KOPT-K1 (cell line): ENCODE results near the gene HAUS7.
A peak's percentile ranks its signal among the peaks of the same experiment; 100 is the strongest.

Experiments used
- H3K27ac ChIP-seq: fragments of 200-600 bp; sonication (generic); 2 replicates; pipeline ENCODE4 v1.5.1; 2016; ENCODE audit warnings: antibody characterized with exemption, mild to moderate bottlenecking, low read depth, low read length; ENCODE audit not compliant: poor library complexity, severe bottlenecking
- H3K36me3 ChIP-seq: fragments of 200-600 bp; sonication (generic); 2 replicates; pipeline ENCODE4 v1.5.1; 2017; ENCODE audit warnings: antibody characterized with exemption, mild to moderate bottlenecking, low read length, moderate library complexity; ENCODE audit not compliant: insufficient read depth
- H3K9me3 ChIP-seq: fragments of 200-600 bp; sonication (generic); 2 replicates; pipeline ENCODE4 v1.5.1; 2017; ENCODE audit warnings: antibody characterized with exemption, low read length, mild to moderate bottlenecking; ENCODE audit not compliant: insufficient read depth, poor library complexity, severe bottlenecking

HAUS7 gene

GRCh38 chrX:153504445-153505016 is 34.2 kb upstream of the HAUS7 start:
- H3K9me3 ChIP-seq = no peaks in the 10 kb centered on the region
- H3K36me3 ChIP-seq = no peaks in the 10 kb centered on the region

GRCh38 chrX:153502796-153503195 is 32.4 kb upstream of the HAUS7 start:
- H3K9me3 ChIP-seq = no peaks in the 10 kb centered on the region
- H3K27ac ChIP-seq = no peak overlapping the region
- no peaks in the 10 kb centered on the region for H3K36me3 ChIP-seq

More at GRCh38 chrX:153504445-153505016, 34.2 kb upstream of the HAUS7 start:
- no peak overlapping the region for H3K27ac ChIP-seq

GRCh38 chrX:153502131-153502530 is 31.8 kb upstream of the HAUS7 start:
- no peaks in the 10 kb centered on the region for H3K36me3 ChIP-seq
- no peaks in the 10 kb centered on the region for H3K9me3 ChIP-seq
- H3K27ac ChIP-seq = no peak overlapping the region

- H3K27ac ChIP-seq = no peak overlapping the region
- H3K9me3 ChIP-seq = no peaks in the 10 kb centered on the region
- H3K36me3 ChIP-seq = no peaks in the 10 kb centered on the region
Observed at GRCh38 chrX:153501530-153501929, 31.2 kb upstream of the HAUS7 start.

- Histone ChIP-seq H3K9me3 (no peaks in the 10 kb centered on the region), H3K27ac (no peak overlapping the region), H3K36me3 (no peaks in the 10 kb centered on the region)
Observed at GRCh38 chrX:153500676-153501280, 30.4 kb upstream of the HAUS7 start.

GRCh38 chrX:153499876-153500275 is 29.5 kb upstream of the HAUS7 start:
- no peaks in the 10 kb centered on the region for H3K36me3 ChIP-seq
- no peaks in the 10 kb centered on the region for H3K9me3 ChIP-seq
- H3K27ac ChIP-seq = peak overlapping the region; percentile 38

- no peak overlapping the region for H3K27ac ChIP-seq
- H3K9me3 ChIP-seq = no peaks in the 10 kb centered on the region
- H3K36me3 ChIP-seq = no peaks in the 10 kb centered on the region
Observed at GRCh38 chrX:153499341-153499740, 29.0 kb upstream of the HAUS7 start.

GRCh38 chrX:153498453-153498852 is 28.1 kb upstream of the HAUS7 start:
- Histone ChIP-seq H3K36me3 (no peaks in the 10 kb centered on the region), H3K27ac (no peak overlapping the region), H3K9me3 (no peaks in the 10 kb centered on the region)

- Histone ChIP-seq H3K36me3 (no peaks in the 10 kb centered on the region), H3K27ac (no peak overlapping the region), H3K9me3 (no peaks in the 10 kb centered on the region)
Observed at GRCh38 chrX:153496590-153496959, 26.2 kb upstream of the HAUS7 start.

GRCh38 chrX:153495903-153496589 is 25.7 kb upstream of the HAUS7 start:
- Histone ChIP-seq H3K9me3 (no peaks in the 10 kb centered on the region), H3K27ac (no peak overlapping the region), H3K36me3 (no peaks in the 10 kb centered on the region)

GRCh38 chrX:153495362-153495751 is 25.0 kb upstream of the HAUS7 start:
- no peaks in the 10 kb centered on the region for H3K36me3 ChIP-seq
- no peak overlapping the region for H3K27ac ChIP-seq
- H3K9me3 ChIP-seq = no peaks in the 10 kb centered on the region

- no peaks in the 10 kb centered on the region for H3K9me3 ChIP-seq
- no peak within 1 kb of the TSS for H3K27ac ChIP-seq
Observed at GRCh38 chrX:153494541-153495361, 24.4 kb upstream of the HAUS7 start, which contains the start of gene BGN. Gene BGN (plus strand): TSS chrX:153494980. CDS start chrX:153504632, 9,652 bp downstream.

GRCh38 chrX:153494061-153494460 is 23.7 kb upstream of the HAUS7 start:
- no peaks in the 10 kb centered on the region for H3K36me3 ChIP-seq
- no peak overlapping the region for H3K27ac ChIP-seq
- no peaks in the 10 kb centered on the region for H3K9me3 ChIP-seq

More at GRCh38 chrX:153494541-153495361, 24.4 kb upstream of the HAUS7 start, which contains the start of gene BGN:
- no peaks in the 10 kb centered on the region for H3K36me3 ChIP-seq

GRCh38 chrX:153493085-153493484 is 22.7 kb upstream of the HAUS7 start:
- H3K9me3 ChIP-seq = no peaks in the 10 kb centered on the region
- no peaks in the 10 kb centered on the region for H3K36me3 ChIP-seq
- no peak overlapping the region for H3K27ac ChIP-seq

GRCh38 chrX:153492543-153492942 is 22.2 kb upstream of the HAUS7 start:
- Histone ChIP-seq H3K9me3 (no peaks in the 10 kb centered on the region), H3K27ac (no peak overlapping the region), H3K36me3 (no peaks in the 10 kb centered on the region)
